Ovary (tissue), 3 donors: ENCODE results near the gene ALK.

Experiments used
- POLR2A ChIP-seq: fragments of 450-650 bp; IDR thresholded peaks from one replicate; pipeline ENCODE4 v1.6.1; 2017; ENCODE audit warnings: antibody characterized with exemption, mild to moderate bottlenecking, moderate library complexity
- TF ChIP-seq, protein P1 (sequence below), 3 donors: fragments of 450-650 bp in 2 of 3; fragments of 200-600 bp in 1 of 3; IDR thresholded peaks; one replicate each; pipeline versions ENCODE4 v1.5.1 to v1.8.0; 2016 to 2022; ENCODE audit warnings: antibody characterized with exemption in 3 of 3, mild to moderate bottlenecking in 1 of 3
- donor health status: DM: no; HTN: no; CAD: no.

DNA sequence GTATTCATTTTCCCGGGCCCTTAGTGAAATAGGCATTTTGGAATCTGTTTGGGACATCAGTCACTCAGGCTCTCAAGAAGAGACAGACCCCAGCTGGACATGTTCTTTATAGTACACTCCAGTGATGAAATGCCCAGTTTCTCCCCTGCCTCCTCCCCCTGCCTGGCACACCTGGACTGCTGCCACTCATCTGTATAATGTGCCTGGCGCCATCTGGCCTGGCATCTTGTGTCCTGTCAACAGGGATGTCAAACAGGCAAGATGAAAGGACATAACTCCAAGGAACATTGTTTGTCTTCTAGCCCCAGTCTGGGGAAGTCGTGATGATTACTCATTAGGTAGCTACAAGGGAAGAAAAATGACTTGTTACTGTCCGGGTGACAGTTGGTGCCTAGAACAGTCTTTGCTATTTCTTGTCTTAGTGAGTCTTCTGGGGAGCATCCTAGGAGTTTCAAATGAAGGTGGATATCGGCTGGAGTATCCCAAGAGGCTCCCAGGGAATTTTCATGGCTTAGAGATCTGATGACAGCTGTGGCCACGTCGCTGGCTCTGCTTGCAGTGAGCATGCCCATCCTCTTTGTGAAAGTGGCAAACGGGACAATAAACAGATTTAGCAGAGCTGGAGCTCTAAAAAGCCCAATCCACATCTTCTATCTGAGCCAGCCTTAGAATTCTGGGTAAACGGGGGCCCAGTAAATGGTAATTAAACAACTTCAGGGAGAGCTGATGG lies 153.6 kb downstream of the ALK start:
- TF ChIP-seq POLR2A = no peak
- TF ChIP-seq, protein P1, sequence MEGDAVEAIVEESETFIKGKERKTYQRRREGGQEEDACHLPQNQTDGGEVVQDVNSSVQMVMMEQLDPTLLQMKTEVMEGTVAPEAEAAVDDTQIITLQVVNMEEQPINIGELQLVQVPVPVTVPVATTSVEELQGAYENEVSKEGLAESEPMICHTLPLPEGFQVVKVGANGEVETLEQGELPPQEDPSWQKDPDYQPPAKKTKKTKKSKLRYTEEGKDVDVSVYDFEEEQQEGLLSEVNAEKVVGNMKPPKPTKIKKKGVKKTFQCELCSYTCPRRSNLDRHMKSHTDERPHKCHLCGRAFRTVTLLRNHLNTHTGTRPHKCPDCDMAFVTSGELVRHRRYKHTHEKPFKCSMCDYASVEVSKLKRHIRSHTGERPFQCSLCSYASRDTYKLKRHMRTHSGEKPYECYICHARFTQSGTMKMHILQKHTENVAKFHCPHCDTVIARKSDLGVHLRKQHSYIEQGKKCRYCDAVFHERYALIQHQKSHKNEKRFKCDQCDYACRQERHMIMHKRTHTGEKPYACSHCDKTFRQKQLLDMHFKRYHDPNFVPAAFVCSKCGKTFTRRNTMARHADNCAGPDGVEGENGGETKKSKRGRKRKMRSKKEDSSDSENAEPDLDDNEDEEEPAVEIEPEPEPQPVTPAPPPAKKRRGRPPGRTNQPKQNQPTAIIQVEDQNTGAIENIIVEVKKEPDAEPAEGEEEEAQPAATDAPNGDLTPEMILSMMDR (IDR thresholded peaks at IDR 0.05) = no peak
